PFSK-1 (cell line): ENCODE data around the gene CCDC69.

Experiments used
- POLR2AphosphoS5 ChIP-seq: IDR thresholded peaks from 2 replicates; pipeline ENCODE4 v1.6.1; 2012; ENCODE audit warnings: low read depth, mild to moderate bottlenecking, control low read depth, low read length, moderate library complexity
- SIN3A ChIP-seq: IDR thresholded peaks from 2 replicates; pipeline ENCODE4 v1.6.1; 2012; ENCODE audit warnings: mild to moderate bottlenecking, low read length, moderate library complexity, borderline replicate concordance; ENCODE audit not compliant: insufficient read depth
- TAF1 ChIP-seq: IDR thresholded peaks from 2 replicates; pipeline ENCODE4 v1.6.1; 2012; ENCODE audit warnings: low read length, control low read depth, borderline replicate concordance; ENCODE audit not compliant: insufficient read depth

DNA sequence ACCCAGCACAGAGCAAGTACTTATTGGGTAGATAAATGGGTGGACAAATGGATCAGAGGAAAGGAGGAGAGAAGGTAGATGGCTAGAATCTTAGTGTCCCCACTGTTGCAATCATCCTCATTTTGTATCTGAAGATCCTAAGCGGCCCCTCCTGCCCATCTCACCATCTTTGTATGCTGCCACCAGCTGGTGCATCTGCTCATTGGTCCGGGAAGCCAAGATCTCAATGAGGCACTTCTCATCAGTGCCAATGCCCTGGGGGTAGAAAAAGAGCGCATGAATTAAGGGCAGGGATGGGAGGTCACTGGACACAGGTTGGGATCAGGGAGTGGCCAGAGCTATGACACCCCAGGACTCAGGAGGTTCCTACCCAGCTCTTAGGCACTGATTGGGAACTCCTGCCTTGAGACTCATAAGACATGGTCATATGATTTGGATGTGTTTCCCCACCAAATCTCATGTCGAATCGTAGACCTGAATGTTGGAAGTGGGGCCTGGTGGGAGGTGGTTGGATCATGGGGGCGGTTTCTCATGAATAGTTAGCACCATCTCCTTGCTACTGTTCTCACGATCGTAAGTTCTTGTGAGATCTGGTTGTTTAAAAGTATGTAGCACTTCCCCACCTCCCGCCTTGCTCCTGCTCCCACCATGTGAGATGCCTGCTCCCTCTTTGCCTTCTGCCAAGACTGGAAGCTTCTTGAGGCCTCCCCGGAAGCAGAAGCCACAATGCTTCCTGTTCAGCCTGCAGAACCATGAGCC, 86.6 kb downstream of the CCDC69 start:
- TF ChIP-seq TAF1 (no peak), SIN3A (no peak), POLR2AphosphoS5 (no peak)
